Activated CD4-positive, alpha-beta T cell treated with anti-CD3 and anti-CD28 coated beads for 48 hours (primary cell): ENCODE data around the gene DYNC1H1.
A peak's percentile ranks its signal among the peaks of the same experiment; 100 is the strongest.

Experiments used
- DNase-seq: peaks from one replicate; pipeline ENCODE4 v3.0.0-alpha.2; 2020

The DYNC1H1 gene

GRCh38 chr14:102095231-102095870 lies 131.0 kb downstream of the DYNC1H1 start:
- DNase-seq: peak; percentile 35

- DNase-seq: peak; percentile 26
Measured at GRCh38 chr14:102095871-102096568, 131.6 kb downstream of the DYNC1H1 start.

DNA sequence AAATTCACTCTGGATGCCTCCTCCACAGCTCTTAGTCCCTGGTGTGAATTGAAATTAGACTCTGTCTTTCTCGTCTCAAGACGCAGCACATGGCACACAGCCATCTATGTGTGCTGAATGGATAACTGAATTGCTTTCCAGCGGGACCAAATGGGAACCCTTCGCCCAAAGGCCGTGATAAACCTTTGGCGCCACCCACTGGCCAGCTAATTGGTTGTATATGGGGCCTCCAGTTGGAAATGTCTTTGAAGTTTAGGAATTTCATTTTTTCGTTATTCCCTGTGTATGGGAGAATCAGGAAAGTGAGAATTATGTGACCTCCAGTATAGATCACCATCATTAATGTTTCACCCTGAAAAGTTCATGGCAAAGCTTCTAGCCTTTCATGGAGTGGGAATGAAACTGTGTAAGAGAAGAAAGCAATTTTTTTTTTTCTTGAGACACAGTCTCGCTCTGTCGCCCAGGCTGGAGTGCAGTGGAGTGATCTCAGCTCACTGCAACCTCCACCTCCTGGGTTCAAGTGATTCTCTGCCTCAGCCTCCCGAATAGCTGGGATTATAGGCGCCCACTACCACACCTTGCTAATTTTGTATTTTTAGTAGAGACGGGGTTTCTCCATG lies 132.3 kb downstream of the DYNC1H1 start:
- peak; percentile 75 for DNase-seq

GRCh38 chr14:102097441-102098135 lies 133.2 kb downstream of the DYNC1H1 start:
- DNase-seq: no peak

DNA sequence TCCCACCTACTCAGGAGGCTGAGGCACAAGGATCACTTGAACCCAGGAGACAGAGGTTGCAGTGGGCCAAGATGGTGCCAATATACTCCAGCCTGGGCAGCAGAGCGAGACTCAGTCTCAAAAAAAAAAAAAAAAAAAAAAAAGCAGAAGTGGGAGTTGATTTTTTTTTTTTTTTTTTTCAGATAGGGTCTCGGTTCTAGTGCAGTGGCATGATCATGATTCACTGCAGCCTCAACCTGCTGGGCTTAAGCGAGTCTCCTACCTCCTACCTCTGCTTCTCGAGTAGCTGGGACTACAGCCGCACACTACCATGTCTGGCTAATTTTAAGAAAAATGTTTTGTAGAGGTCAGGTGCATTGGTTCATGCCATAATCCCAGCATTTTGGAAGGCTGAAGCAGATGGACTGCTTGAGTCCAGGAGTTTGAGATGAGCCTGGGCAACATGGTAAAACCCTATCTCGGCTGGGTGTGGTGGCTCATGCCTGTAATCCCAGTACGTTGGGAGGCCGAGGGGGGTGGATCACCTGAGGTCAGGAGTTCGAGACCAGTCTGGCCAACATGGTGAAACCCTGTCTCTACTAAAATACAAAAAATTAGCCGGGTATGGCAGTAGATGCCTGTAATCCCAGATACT lies 138.8 kb downstream of the DYNC1H1 start:
- no peak for DNase-seq

DNA sequence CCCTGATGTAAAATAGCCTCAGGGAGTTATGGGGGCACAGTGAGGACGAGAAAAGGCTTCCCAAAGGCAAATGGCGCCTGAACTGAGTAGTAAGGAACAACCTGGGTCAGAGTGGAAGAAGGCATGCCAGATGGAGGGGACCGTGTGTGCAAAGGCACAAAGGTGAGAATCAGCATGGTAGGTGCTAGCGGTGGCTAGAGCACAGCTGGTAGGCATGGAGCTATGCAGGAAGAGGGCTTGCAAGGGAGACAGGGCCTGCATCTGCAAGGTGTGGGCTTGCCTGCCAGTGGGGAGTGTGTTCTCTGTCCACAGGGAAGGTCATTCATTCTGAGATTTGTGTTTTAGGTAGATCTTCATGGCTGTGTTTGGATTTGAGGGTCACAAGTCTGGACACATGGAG lies 141.0 kb downstream of the DYNC1H1 start:
- DNase-seq: no peak
